Raji (cell line): ENCODE data around the gene ITPKB.

Source experiments
- POLR2A ChIP-seq: IDR thresholded peaks from 2 replicates; pipeline ENCODE4 v1.6.1; 2011; ENCODE audit warnings: low read depth, low read length, control low read depth; ENCODE audit not compliant: insufficient read depth

Gene ITPKB

DNA sequence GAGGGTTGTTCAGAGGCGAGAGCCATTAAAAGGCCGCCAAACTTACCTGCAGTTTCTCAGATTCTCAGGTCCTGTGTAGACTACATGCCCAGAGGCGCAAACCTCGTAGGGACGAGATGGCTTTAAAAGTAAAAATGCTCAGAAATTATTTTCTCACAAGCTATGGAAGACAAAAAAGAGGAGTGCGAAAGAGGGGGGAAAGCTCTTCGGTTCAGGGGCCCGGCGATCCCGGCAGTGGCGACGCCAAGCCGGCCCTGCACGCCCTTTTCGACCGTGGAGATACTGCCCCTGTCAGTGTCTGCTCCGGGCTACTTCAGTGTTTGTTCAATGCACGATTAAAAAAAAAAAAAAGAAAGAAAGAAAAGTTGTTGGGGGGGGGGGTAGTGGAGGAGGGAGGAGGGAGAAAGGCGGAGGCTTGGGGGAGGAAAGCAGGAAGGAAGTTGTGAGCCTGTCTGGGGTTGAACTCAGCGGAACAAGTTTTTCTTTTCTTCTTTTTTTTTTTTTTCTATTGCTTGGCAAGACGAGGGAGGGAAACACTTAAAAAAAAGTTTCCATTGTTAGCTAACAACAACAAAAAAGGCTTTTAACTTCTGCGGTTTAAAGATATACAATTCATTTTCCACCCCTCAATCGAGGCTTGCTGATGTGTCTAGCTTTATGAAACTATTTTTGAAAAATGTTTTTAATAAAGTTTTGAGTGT, at the start of gene ITPKB:
TSS of gene ITPKB (minus strand) at position 288 of the 701 bp plus-strand sequence. CDS start 1,824 bp downstream, outside the sequence.
- peak; percentile 67 for TF ChIP-seq POLR2A

DNA sequence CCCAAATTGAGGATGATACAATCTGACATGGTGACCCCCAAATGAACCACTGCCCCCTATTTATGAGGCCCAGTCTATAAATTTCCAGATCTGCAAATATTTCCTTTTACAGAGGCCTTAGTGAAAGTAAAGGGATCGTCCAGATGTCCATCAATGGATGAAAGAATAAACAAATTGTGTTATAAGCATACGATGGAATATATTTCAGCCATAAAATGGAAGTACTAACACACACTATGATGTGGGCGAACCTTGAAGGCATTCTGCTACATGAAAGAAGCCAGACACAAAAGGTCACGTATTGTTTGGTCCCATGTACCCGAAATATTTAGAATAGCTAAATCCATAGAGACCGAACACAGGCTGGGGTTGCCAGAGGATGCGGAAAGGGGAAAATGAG, 48.6 kb upstream of the ITPKB start:
- no peak for TF ChIP-seq POLR2A

DNA sequence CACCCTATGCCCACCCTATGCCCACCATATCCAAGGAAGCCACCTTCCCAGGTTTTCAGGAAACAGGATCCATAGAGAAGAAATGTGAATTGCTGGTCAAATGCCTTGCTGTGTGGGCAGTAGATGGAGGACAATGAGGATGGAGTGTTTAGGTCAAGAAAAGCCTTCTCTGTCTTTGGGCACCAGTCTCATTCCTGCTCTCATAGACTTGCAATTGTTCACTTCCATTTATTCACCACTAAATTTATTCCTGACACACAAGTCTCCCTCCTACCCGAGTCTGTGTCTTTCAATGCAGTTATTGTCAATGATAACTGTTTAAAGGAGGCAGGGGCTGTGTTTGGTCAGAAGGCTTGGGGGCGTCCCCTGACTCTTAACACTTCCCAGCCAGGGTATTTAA, 48.0 kb upstream of the ITPKB start:
- TF ChIP-seq POLR2A: no peak

DNA sequence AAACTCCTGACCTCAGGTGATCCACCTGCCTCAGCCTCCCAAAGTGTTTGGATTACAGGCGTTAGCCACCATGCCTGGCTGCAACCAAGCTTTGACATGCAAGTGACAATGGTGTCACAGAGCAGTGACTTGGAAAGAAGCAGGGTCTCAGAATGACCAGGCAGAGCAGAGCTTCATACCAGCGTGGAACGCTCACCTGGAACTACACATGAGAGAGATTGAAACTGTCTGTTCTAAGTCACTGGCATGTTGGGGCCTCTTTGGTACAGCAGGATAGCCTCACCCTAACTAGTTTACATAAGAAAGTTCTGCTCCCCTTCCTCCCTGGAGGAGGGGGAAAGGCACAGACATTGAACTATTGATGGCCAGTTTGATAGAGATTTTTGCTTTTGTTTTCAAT, 47.5 kb upstream of the ITPKB start:
- TF ChIP-seq POLR2A: no peak

- TF ChIP-seq POLR2A: no peak
Measured at GRCh38 chr1:226785805-226786204, 46.7 kb upstream of the ITPKB start.

DNA sequence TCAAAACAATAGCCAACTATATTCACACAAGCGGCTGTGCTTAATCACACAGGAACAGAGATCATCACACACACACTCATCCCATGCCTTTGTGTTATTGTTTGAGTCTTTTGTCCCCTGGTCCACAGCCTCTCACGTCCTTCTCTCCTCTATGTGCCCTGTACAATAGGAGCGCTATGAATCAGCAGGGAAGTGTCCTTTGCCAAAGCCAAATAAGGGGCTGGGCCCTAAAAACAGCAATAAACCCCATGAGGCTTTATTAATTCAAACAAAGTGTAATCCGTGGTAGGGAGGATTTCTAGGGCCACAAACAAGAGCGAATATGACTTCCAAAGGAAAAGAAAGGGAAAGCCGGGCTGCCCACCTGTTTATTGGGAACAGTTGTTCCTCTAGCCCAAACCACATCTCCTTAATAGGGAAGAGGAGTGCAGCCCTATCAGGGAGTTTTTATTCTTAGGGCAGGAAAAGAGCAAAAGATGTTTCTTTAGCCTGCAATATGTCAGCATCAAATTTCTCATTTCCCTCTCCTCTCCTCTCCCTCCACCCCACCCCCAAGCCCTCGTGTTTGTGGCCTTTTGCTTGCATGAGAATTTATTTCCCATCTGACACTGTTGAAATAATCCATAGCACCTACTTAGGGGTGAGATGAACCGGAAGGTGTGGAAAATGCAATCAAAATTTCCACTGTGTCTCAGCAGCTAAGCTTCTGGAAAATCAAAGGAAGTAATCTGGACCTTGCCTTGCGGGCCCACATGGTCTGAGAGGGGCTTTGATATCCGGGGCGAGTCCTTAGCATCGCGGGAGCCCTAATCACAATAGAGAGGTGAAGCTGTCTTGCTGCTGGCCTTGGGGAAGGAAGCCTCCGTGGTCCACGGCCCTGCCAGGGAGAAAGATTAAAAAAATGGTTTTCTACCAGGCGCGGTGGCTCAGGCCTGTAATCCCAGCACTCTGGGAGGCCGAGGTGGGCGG, 45.3 kb upstream of the ITPKB start:
- TF ChIP-seq POLR2A: no peak

GRCh38 chr1:226782845-226783601, 43.9 kb upstream of the ITPKB start:
- TF ChIP-seq POLR2A: no peak

GRCh38 chr1:226781937-226782609, 43.0 kb upstream of the ITPKB start:
- no peak for TF ChIP-seq POLR2A

GRCh38 chr1:226779561-226779960, 40.5 kb upstream of the ITPKB start:
- TF ChIP-seq POLR2A: no peak

DNA sequence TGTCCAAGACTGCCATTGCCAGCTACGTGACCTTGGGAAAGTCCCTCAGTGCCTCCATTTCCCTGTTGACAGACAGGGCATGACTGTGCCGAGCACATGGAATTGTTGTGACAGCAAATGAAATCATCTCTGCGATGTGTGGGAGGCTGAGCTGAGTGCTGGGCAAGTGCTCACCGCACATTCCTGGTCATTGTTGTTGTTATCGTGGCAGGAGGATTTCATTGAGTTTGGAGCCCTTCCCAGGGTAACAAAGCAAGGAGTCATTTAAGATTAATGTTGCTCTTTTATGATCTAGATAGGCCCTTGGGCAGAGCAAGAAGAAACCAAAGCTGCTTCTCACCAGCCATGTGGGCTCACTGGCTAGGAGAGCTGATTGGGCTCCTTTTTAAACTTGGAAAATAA, 39.6 kb upstream of the ITPKB start:
- no peak for TF ChIP-seq POLR2A

GRCh38 chr1:226776975-226777374, 37.9 kb upstream of the ITPKB start:
- TF ChIP-seq POLR2A: no peak

DNA sequence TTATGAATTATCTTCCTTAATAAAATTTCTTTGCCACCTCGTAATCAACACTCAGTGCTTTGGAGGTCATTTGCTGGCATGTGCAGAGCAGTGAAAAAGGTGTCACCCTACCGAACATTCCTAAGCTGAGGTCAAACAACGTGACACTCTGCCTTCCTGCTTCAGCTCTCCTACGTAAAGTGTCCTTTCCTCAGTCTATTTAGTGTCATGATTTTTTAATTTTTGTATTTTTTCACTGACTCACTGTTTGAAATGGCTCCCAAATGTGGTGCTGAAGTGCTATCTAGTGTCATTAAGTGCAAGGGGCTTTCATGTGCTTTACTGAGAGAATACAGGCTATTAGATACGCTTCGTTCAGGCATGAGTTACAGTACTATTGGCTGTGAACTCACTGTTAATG, 37.0 kb upstream of the ITPKB start:
- TF ChIP-seq POLR2A: no peak

DNA sequence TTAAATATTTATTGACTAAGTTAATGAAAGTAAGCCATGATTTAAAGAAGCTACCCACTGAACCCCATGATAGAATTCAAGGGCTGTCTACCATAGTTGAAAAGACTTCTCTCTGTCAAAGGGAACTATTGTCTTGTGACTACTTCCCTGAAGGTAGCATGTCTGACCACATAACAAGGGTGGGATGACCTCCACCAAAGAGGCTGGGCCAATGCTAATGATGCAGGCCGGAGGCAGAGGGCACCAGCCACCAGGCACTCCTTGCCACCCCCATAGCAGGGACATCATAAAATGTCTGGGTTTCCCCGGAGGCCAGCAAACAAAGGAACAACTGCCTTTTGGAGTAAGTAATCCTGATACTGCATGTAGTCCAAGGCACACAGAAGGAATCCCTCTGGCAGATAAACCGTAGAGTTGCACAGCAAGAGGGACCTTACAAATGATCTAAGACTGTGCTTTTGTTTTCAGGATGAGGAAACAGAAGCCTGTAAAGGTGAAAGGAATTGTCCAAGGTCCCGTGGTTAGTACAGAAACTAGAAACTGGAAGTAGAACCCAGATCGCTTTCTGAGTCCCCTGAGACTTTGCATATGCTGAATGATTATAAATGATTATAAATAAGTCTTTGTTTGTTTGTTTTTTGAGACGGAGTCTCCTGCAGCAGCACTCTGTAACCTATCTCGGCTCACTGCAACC, 33.5 kb upstream of the ITPKB start:
- TF ChIP-seq POLR2A: no peak

DNA sequence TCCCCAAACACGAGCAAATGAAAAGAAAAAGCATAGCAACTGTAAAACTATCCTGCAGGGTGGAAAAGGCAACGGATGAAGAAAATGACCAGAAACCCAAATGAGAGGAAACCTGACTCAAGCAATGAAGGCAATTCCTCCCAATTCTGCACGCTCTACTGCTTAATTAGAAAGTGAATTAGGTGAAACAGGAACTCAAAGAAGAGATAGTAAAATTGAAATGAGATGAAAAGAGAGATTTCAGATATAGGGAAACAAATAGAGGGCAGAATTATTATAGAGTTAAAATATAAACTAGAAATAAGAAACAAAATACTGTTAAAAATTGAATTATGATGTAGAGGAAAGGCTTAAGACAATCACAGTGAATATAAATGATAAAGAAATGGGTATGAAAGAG, 27.5 kb upstream of the ITPKB start:
- no peak for TF ChIP-seq POLR2A

GRCh38 chr1:226764533-226764932, 25.5 kb upstream of the ITPKB start:
- no peak for TF ChIP-seq POLR2A

DNA sequence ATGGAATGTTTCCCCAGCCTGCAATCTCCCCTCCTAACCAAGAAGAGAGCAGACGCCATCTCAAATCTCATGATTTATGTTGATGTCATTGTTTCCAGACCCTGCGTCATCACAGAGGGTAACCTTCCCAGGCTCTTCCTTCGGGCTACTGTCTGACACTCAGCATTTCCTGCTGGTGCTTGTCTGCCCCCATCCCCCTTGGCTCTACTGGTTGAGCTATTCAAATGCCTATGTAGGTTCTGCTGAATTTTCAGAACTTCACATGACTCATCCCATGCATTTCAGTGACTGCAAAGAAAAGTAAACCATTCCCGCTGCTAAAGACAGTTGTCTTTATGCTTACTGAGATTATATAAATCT, 24.8 kb upstream of the ITPKB start:
- no peak for TF ChIP-seq POLR2A
